ENCODE results near the gene GKN1. TPM values are rescaled to one million over a fixed set of nuclear protein-coding genes. Genes with fewer than 3 reads are reported as not detected.

GKN1 gene
- total RNA-seq, 2 experiments from 2014 or later, result not detected

DNA sequence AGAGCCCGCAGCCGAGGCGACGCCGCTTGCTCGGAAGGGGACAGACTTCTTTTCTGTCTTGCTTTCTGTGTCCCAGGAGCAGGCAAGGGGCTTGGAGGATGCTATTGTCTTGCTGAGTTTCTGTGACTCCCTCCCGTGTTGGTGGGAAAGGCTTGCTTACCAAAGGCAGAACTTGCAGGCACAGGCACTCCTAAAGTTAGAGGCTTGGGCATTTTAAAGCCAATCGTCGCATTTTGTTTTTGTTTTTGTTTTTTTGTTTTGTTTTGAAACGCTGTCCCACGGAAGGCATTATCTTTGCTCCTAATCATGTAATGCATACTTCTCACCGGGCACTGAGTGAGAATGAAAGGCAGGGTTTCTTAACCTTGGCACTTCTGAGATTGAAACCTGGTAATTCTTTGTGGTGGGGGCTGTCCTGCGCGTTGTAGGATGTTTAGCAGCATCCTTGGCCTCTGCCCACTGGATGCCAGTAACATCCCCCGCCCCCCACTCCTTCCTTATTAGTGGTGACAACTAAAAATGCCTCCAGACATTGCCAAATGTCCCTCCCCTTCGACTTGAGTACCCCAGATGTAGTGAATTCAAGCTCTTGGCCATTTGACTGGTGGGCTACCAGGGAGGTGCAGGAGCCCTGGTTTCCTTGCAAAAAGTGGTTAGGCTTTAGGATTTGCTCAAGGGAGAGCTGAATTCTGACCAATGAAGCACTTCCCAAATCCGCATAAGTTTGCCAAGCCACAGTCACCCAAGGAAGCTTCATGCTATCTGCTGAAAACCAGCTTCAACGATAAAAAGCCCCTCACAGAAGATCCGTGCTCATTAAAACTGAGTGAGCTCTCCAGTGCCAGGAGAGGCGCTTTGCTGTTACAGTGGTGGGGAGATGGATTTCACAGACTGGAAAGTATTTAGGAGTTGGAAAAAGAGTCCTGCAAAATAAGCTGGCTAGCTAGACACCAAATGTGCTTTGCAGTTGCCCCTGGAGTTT lies 39.7 kb downstream of the GKN1 start:
- H2AFZ ChIP-seq (ENCODE audit: low read length), result no peak overlapping the region
- no peaks in the 10 kb centered on the region for H3K4me1 ChIP-seq (ENCODE audit: insufficient read depth, low read length, poor library complexity, severe bottlenecking)
- no peaks in the 10 kb centered on the region for H3K79me2 ChIP-seq (ENCODE audit: insufficient read depth, low read depth, low read length)
- ChIA-PET CTCF (ENCODE audit: unreplicated experiment) (no interaction called here), POLR2A (no interaction called here)
- DNase-seq (ENCODE audit: low spot score), result no peak
- TF ChIP-seq EZH2phosphoT487 (IDR thresholded peaks at IDR 0.05; ENCODE audit: borderline replicate concordance, low read depth, low read length), result no peak
- TF ChIP-seq, protein P1, sequence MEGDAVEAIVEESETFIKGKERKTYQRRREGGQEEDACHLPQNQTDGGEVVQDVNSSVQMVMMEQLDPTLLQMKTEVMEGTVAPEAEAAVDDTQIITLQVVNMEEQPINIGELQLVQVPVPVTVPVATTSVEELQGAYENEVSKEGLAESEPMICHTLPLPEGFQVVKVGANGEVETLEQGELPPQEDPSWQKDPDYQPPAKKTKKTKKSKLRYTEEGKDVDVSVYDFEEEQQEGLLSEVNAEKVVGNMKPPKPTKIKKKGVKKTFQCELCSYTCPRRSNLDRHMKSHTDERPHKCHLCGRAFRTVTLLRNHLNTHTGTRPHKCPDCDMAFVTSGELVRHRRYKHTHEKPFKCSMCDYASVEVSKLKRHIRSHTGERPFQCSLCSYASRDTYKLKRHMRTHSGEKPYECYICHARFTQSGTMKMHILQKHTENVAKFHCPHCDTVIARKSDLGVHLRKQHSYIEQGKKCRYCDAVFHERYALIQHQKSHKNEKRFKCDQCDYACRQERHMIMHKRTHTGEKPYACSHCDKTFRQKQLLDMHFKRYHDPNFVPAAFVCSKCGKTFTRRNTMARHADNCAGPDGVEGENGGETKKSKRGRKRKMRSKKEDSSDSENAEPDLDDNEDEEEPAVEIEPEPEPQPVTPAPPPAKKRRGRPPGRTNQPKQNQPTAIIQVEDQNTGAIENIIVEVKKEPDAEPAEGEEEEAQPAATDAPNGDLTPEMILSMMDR (conservative IDR thresholded peaks at IDR 0.05; ENCODE audit: low read length), result no peak
- H3K27ac ChIP-seq (ENCODE audit: low read depth, low read length, poor library complexity, severe bottlenecking), result no peak overlapping the region
- no peak overlapping the region for H3K4me2 ChIP-seq (ENCODE audit: low read length)
- no peaks in the 10 kb centered on the region for H4K20me1 ChIP-seq (ENCODE audit: insufficient read depth, low read length)
- intact Hi-C loops (cut with micrococcal nuclease; ENCODE audit: unreplicated experiment), result no loop called here
- no peaks in the 10 kb centered on the region for H3K9me2 ChIP-seq (ENCODE audit: insufficient read depth, low read length)
- no TSS peak for BruUV-seq (replicated peaks)
- no peak overlapping the region for H3K4me3 ChIP-seq (ENCODE audit: low read depth, low read length, poor library complexity, severe bottlenecking)
- no peaks in the 10 kb centered on the region for H3K9me3 ChIP-seq (ENCODE audit: low read length)
- H3K36me3 ChIP-seq (ENCODE audit: insufficient read depth, low read length), result no peaks in the 10 kb centered on the region

- POLR2A ChIA-PET, result interaction anchor here (0.5 to 0.6 kb wide), 2 partner anchors 132 to 156 kb away, joined by 3 to 5 read pairs; no protein-coding TSS in a partner anchor
- TF ChIP-seq EZH2phosphoT487 (IDR thresholded peaks at IDR 0.05; ENCODE audit: borderline replicate concordance, low read depth, low read length), result no peak
- TF ChIP-seq, protein P1 (conservative IDR thresholded peaks at IDR 0.05; ENCODE audit: low read length), result no peak
- H4K20me1 ChIP-seq (ENCODE audit: insufficient read depth, low read length), result no peaks in the 10 kb centered on the region
- H2AFZ ChIP-seq (ENCODE audit: low read length), result no peak overlapping the region
- no peaks in the 10 kb centered on the region for H3K36me3 ChIP-seq (ENCODE audit: insufficient read depth, low read length)
- BruUV-seq (replicated peaks), result no TSS peak
- H3K79me2 ChIP-seq (ENCODE audit: insufficient read depth, low read depth, low read length), result no peaks in the 10 kb centered on the region
- H3K4me1 ChIP-seq (ENCODE audit: insufficient read depth, low read length, poor library complexity, severe bottlenecking), result no peaks in the 10 kb centered on the region
- CTCF ChIA-PET (ENCODE audit: unreplicated experiment), result no interaction called here
- intact Hi-C loops (cut with micrococcal nuclease; ENCODE audit: unreplicated experiment), result no loop called here
- DNase-seq (ENCODE audit: low spot score), result no peak
- H3K9me3 ChIP-seq (ENCODE audit: low read length), result no peaks in the 10 kb centered on the region
- H3K27ac ChIP-seq (ENCODE audit: low read depth, low read length, poor library complexity, severe bottlenecking), result no peak overlapping the region
- H3K9me2 ChIP-seq (ENCODE audit: insufficient read depth, low read length), result no peaks in the 10 kb centered on the region
- no peak overlapping the region for H3K4me2 ChIP-seq (ENCODE audit: low read length)
- H3K4me3 ChIP-seq (ENCODE audit: low read depth, low read length, poor library complexity, severe bottlenecking), result no peak overlapping the region
These were observed 42.6 kb downstream of the GKN1 start for GRCh38 chr2:69017080-69017479.

DNA sequence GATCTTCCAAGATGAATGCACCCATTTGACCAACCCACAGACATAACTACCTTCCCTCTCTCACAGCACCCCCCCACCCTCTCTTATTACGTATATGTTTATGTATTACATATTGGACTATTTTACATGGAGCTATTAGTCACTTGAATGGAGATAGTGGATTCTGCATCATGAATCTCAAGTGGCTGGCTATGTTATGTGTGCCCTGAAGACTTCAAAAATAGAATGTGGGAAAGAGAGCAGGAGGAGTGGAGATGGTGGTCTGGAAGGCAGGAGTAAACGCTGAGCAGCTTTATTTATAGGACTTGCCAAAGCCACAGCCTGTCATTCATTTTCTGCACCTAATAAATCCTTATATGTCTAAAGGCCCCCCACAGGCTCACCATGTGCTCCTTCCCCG lies 43.4 kb downstream of the GKN1 start:
- Histone ChIP-seq H3K4me3 (ENCODE audit: low read depth, low read length, poor library complexity, severe bottlenecking) (no peak overlapping the region), H3K4me1 (ENCODE audit: insufficient read depth, low read length, poor library complexity, severe bottlenecking) (no peaks in the 10 kb centered on the region), H3K36me3 (ENCODE audit: insufficient read depth, low read length) (no peaks in the 10 kb centered on the region), H2AFZ (ENCODE audit: low read length) (no peak overlapping the region), H3K9me2 (ENCODE audit: insufficient read depth, low read length) (no peaks in the 10 kb centered on the region), H3K9me3 (ENCODE audit: low read length) (no peaks in the 10 kb centered on the region), H3K27ac (ENCODE audit: low read depth, low read length, poor library complexity, severe bottlenecking) (no peak overlapping the region), H3K4me2 (ENCODE audit: low read length) (no peak overlapping the region), H3K79me2 (ENCODE audit: insufficient read depth, low read depth, low read length) (no peaks in the 10 kb centered on the region), H4K20me1 (ENCODE audit: insufficient read depth, low read length) (no peaks in the 10 kb centered on the region)
- intact Hi-C loops (cut with micrococcal nuclease; ENCODE audit: unreplicated experiment), result no loop called here
- BruUV-seq (replicated peaks), result no TSS peak
- TF ChIP-seq, protein P1 (conservative IDR thresholded peaks at IDR 0.05; ENCODE audit: low read length), result no peak
- no peak for TF ChIP-seq EZH2phosphoT487 (IDR thresholded peaks at IDR 0.05; ENCODE audit: borderline replicate concordance, low read depth, low read length)
- ChIA-PET CTCF (ENCODE audit: unreplicated experiment) (no interaction called here), POLR2A (no interaction called here)
- DNase-seq (ENCODE audit: low spot score), result no peak
